H9 (cell line): ENCODE results near the gene DMRTA2. TPM values are rescaled to one million over a fixed set of nuclear protein-coding genes. Genes with fewer than 3 reads are reported as not detected.

Source experiments
- DNase-seq: peaks from one replicate; pipeline ENCODE4 v3.0.0-alpha.2; 2017
- H2AFZ ChIP-seq: one replicate; pipeline ENCODE4 v1.6.1; 2013; ENCODE audit warnings: mild to moderate bottlenecking, low read length, control low read depth, moderate library complexity
- H2AK5ac ChIP-seq: 2 replicates; pipeline ENCODE4 v1.6.1; 2013; ENCODE audit warnings: low read length, control low read depth, mixed read lengths; ENCODE audit not compliant: insufficient read length
- H2BK120ac ChIP-seq: one replicate; pipeline ENCODE4 v1.6.1; 2013; ENCODE audit warnings: low read depth, mild to moderate bottlenecking, low read length, control low read depth, inconsistent platforms; ENCODE audit not compliant: poor library complexity, severe bottlenecking
- H2BK12ac ChIP-seq: 2 replicates; pipeline ENCODE4 v1.6.1; 2013; ENCODE audit warnings: low read length, control low read depth, mixed read lengths, low read depth; ENCODE audit not compliant: insufficient read length
- H2BK15ac ChIP-seq: 2 replicates; pipeline ENCODE4 v1.6.1; 2013; ENCODE audit warnings: low read depth, low read length, control low read depth
- H2BK20ac ChIP-seq: one replicate; pipeline ENCODE4 v1.6.1; 2013; ENCODE audit warnings: low read depth, mild to moderate bottlenecking, low read length, control low read depth, inconsistent platforms; ENCODE audit not compliant: poor library complexity, severe bottlenecking
- H2BK5ac ChIP-seq: 2 replicates; pipeline ENCODE4 v1.6.1; 2013; ENCODE audit warnings: low read length, control low read depth, mixed read lengths; ENCODE audit not compliant: insufficient read length
- H3K14ac ChIP-seq: 2 replicates; pipeline ENCODE4 v1.6.1; 2013; ENCODE audit warnings: low read length, control low read depth; ENCODE audit not compliant: insufficient read depth
- H3K18ac ChIP-seq: 2 replicates; pipeline ENCODE4 v1.6.1; 2013; ENCODE audit warnings: low read depth, mild to moderate bottlenecking, mixed read lengths, low read length, control low read depth; ENCODE audit not compliant: insufficient read length
- H3K23ac ChIP-seq: 2 replicates; pipeline ENCODE4 v1.6.1; 2013; ENCODE audit warnings: low read length, control low read depth, mixed read lengths, low read depth; ENCODE audit not compliant: insufficient read length
- H3K23me2 ChIP-seq: 2 replicates; pipeline ENCODE4 v1.6.1; 2013; ENCODE audit warnings: low read depth, mild to moderate bottlenecking, mixed read lengths, low read length, control low read depth; ENCODE audit not compliant: insufficient read length, poor library complexity, severe bottlenecking
- H3K27ac ChIP-seq: 2 replicates; pipeline ENCODE4 v1.5.1; 2013; ENCODE audit warnings: low read length, control low read depth, mixed read lengths, low read depth; ENCODE audit not compliant: insufficient read length
- H3K27me3 ChIP-seq: 2 replicates; pipeline ENCODE4 v1.6.1; 2013; ENCODE audit warnings: low read length, control low read depth, inconsistent platforms; ENCODE audit not compliant: insufficient read depth
- H3K4ac ChIP-seq: 2 replicates; pipeline ENCODE4 v1.6.1; 2013; ENCODE audit warnings: low read depth, mild to moderate bottlenecking, control low read depth, inconsistent platforms, low read length, moderate library complexity
- H3K4me1 ChIP-seq: 2 replicates; pipeline ENCODE4 v1.6.1; 2013; ENCODE audit warnings: low read length, control low read depth, inconsistent platforms; ENCODE audit not compliant: insufficient read depth
- H3K4me2 ChIP-seq: 2 replicates; pipeline ENCODE4 v1.6.1; 2013; ENCODE audit warnings: low read length, control low read depth, mixed read lengths; ENCODE audit not compliant: insufficient read length, insufficient read depth
- H3K56ac ChIP-seq: 2 replicates; pipeline ENCODE4 v1.6.1; 2013; ENCODE audit warnings: low read depth, mild to moderate bottlenecking, mixed read lengths, low read length, control low read depth; ENCODE audit not compliant: insufficient read length
- H3K79me1 ChIP-seq: 2 replicates; pipeline ENCODE4 v1.6.1; 2013; ENCODE audit warnings: low read depth, mild to moderate bottlenecking, moderate library complexity, low read length, control low read depth, inconsistent platforms; ENCODE audit not compliant: insufficient read depth, poor library complexity, severe bottlenecking
- H3K79me2 ChIP-seq: 2 replicates; pipeline ENCODE4 v1.6.1; 2013; ENCODE audit warnings: low read length, control low read depth, inconsistent platforms; ENCODE audit not compliant: insufficient read depth
- H3K9ac ChIP-seq: 2 replicates; pipeline ENCODE4 v1.6.1; 2013; ENCODE audit warnings: low read length, control low read depth, mixed read lengths; ENCODE audit not compliant: insufficient read length; ENCODE audit errors: extremely low read depth
- H3K9me3 ChIP-seq: one replicate; pipeline ENCODE4 v1.6.1; 2013; ENCODE audit warnings: low read depth, low read length, inconsistent platforms; ENCODE audit not compliant: control insufficient read depth
- H3T11ph ChIP-seq: one replicate; pipeline ENCODE4 v1.6.1; 2013; ENCODE audit warnings: mild to moderate bottlenecking, low read length, control low read depth, inconsistent platforms
- H4K20me1 ChIP-seq: one replicate; pipeline ENCODE4 v1.6.1; 2013; ENCODE audit not compliant: control insufficient read depth, insufficient read length, insufficient read depth
- H4K5ac ChIP-seq: 2 replicates; pipeline ENCODE4 v1.6.1; 2013; ENCODE audit warnings: low read depth, mild to moderate bottlenecking, mixed read lengths, low read length, control low read depth; ENCODE audit not compliant: insufficient read length
- H4K8ac ChIP-seq: replicated peaks from 2 replicates; pipeline ENCODE4 v1.6.1; 2013; ENCODE audit warnings: low read length, control low read depth, mixed read lengths, low read depth; ENCODE audit not compliant: insufficient read length
- H4K91ac ChIP-seq: 2 replicates; pipeline ENCODE4 v1.6.1; 2013; ENCODE audit warnings: low read depth, mild to moderate bottlenecking, moderate library complexity, mixed read lengths, low read length, control low read depth; ENCODE audit not compliant: insufficient read length
- H3K27ac Mint-ChIP-seq, 3 experiments: 2 replicates in 2 of 3; 3 replicates in 1 of 3; pipeline ENCODE4 v1.8.0; 2020 to 2021; ENCODE audit warnings: mixed read lengths in 3 of 3, mild to moderate bottlenecking in 1 of 3, moderate library complexity in 1 of 3
- H3K27me3 Mint-ChIP-seq: 2 replicates; pipeline ENCODE4 v1.8.0; 2021; ENCODE audit warnings: low read depth, mild to moderate bottlenecking, moderate library complexity, mixed read lengths
- H3K36me3 Mint-ChIP-seq, 3 experiments: 2 replicates in 2 of 3; 3 replicates in 1 of 3; pipeline ENCODE4 v1.8.0; 2020 to 2021; ENCODE audit warnings: low read depth in 3 of 3, mixed read lengths in 3 of 3; ENCODE audit not compliant: insufficient read depth in 1 of 3
- H3K4me1 Mint-ChIP-seq, 2 experiments: 2 replicates each; pipeline ENCODE4 v1.8.0; 2020; ENCODE audit warnings: mixed read lengths in 2 of 2
- H3K4me3 Mint-ChIP-seq, 2 experiments: 2 replicates in 1 of 2; 3 replicates in 1 of 2; pipeline ENCODE4 v1.8.0; 2020 to 2021; ENCODE audit warnings: mild to moderate bottlenecking in 2 of 2, mixed read lengths in 2 of 2, moderate library complexity in 1 of 2
- H3K9me3 Mint-ChIP-seq, 2 experiments: 2 replicates in 1 of 2; 3 replicates in 1 of 2; pipeline ENCODE4 v1.8.0; 2020; ENCODE audit warnings: mild to moderate bottlenecking in 2 of 2, mixed read lengths in 2 of 2, moderate library complexity in 1 of 2
- CTCF ChIP-seq: fragments of 200-600 bp; sonication (generic); conservative IDR thresholded peaks from 3 replicates; pipeline ENCODE4 v1.8.0; 2021; ENCODE audit warnings: antibody characterized with exemption, mild to moderate bottlenecking
- WGBS: extraction: QIAGEN DNeasy Blood & Tissue Kit; methylation state at CpG from one replicate; pipeline ENCODE4 v1.1.7; 2013; ENCODE audit warnings: missing lambda C conversion rate, low lambda C conversion rate, mixed read lengths; ENCODE audit not compliant: insufficient read length; ENCODE audit errors: extremely low coverage; 5-methylcytosine and 5-hydroxymethylcytosine counted together
- total RNA-seq: library from RNA; stranded (reverse); gene quantifications from 2 replicates; pipeline ENCODE4 v1.2.1, GENCODE V29; 2021

The DMRTA2 gene
- total RNA-seq, 1 experiment from 2014 or later: 0.11 TPM

GRCh38 chr1:50441183-50441582 is 17.9 kb upstream of the DMRTA2 start:
- no peak for DNase-seq
- TF ChIP-seq CTCF: no peak

More at GRCh38 chr1:50441183-50441582, 17.9 kb upstream of the DMRTA2 start:
- Histone ChIP-seq H4K91ac (no peak overlapping the region), H3K9me3 (no peaks in the 10 kb centered on the region), H3K27ac (no peak overlapping the region), H3K56ac (no peak overlapping the region), H2BK12ac (no peak overlapping the region), H3K27me3 (no peaks in the 10 kb centered on the region), H3K79me1 (no peaks in the 10 kb centered on the region), H4K8ac (no peak overlapping the region), H3K4me2 (no peak overlapping the region), H3K18ac (no peak overlapping the region), H2BK20ac (no peak overlapping the region), H3K14ac (no peak overlapping the region), H3K4me1 (no peaks in the 10 kb centered on the region), H3K79me2 (no peaks in the 10 kb centered on the region), H3K23ac (no peak overlapping the region), H3K4ac (no peak overlapping the region), H3K9ac (no peak overlapping the region), H3K23me2 (no peaks in the 10 kb centered on the region), H2AK5ac (no peak overlapping the region), H4K5ac (no peak overlapping the region), H2BK15ac (no peak overlapping the region), H3T11ph (no peak overlapping the region), H4K20me1 (no peaks in the 10 kb centered on the region), H2BK5ac (no peak overlapping the region), H2AFZ (no peak overlapping the region), H2BK120ac (no peak overlapping the region)
- no peaks in the 10 kb centered on the region for H3K9me3 Mint-ChIP-seq
- no peak overlapping the region for H3K27ac Mint-ChIP-seq
- no peaks in the 10 kb centered on the region for H3K4me1 Mint-ChIP-seq
- peaks cover 0 to 6% (median 0%) of the 10 kb centered on the region in 3 experiments; a peak in 1 of 7 replicates for H3K36me3 Mint-ChIP-seq
- no peaks in the 10 kb centered on the region for H3K27me3 Mint-ChIP-seq
- WGBS: no CpG with 5 or more reads among the region's 6 CpGs
- H3K4me3 Mint-ChIP-seq: no peak overlapping the region
